Mammary epithelial cell (primary cell): Measurements from ENCODE around the gene PMPCA.

Experiments used
- EZH2 ChIP-seq: IDR thresholded peaks from 2 replicates; pipeline ENCODE4 v1.6.1; 2012; ENCODE audit warnings: low read length, inconsistent platforms, borderline replicate concordance
- TF ChIP-seq, protein P1 (sequence below), 2 donors: IDR thresholded peaks in 1 of 2; conservative IDR thresholded peaks in 1 of 2; 2 replicates each; pipeline ENCODE4 v1.5.1; 2011 to 2012; ENCODE audit warnings: inconsistent platforms in 2 of 2, low read length in 2 of 2, mild to moderate bottlenecking in 2 of 2, control low read depth in 1 of 2, low read depth in 1 of 2; ENCODE audit not compliant: insufficient read depth in 1 of 2; ENCODE audit errors: extremely low read depth in 1 of 2

DNA sequence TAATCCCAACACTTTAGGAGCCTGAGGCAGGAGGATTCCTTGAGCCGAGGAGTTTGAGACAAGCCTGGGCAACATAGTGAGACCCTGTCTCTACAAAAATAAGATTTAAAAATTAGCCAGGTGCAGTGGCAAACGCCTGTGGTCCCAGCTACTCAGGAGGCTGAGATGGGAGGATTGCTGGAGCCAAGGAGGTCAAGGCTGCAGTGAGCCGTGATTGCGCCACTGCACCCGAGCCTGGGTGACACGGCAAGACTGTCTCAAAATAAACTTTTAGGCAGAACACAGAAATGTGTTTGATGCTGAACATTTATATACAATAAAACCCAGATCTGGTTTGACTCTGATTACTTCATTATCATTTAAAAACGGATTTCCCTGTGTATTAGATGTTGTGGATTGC, 5.0 kb upstream of the PMPCA start:
- TF ChIP-seq, protein P1, sequence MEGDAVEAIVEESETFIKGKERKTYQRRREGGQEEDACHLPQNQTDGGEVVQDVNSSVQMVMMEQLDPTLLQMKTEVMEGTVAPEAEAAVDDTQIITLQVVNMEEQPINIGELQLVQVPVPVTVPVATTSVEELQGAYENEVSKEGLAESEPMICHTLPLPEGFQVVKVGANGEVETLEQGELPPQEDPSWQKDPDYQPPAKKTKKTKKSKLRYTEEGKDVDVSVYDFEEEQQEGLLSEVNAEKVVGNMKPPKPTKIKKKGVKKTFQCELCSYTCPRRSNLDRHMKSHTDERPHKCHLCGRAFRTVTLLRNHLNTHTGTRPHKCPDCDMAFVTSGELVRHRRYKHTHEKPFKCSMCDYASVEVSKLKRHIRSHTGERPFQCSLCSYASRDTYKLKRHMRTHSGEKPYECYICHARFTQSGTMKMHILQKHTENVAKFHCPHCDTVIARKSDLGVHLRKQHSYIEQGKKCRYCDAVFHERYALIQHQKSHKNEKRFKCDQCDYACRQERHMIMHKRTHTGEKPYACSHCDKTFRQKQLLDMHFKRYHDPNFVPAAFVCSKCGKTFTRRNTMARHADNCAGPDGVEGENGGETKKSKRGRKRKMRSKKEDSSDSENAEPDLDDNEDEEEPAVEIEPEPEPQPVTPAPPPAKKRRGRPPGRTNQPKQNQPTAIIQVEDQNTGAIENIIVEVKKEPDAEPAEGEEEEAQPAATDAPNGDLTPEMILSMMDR (conservative IDR thresholded peaks at IDR 0.05 in 1 of 2, IDR thresholded peaks at IDR 0.05 in 1 of 2; ENCODE audit: extremely low read depth in 1 of 2, insufficient read depth in 1 of 2, low read depth in 1 of 2, low read length in 2 of 2): no peak
- TF ChIP-seq EZH2: no peak
